22Rv1 (cell line): ENCODE measurements around the gene TBCEL.

Experiments used
- ZFX ChIP-seq: fragments of 450-650 bp; IDR thresholded peaks from 2 replicates; pipeline ENCODE4 v1.6.1; 2017; ENCODE audit warnings: antibody characterized with exemption, borderline replicate concordance
- TF ChIP-seq, protein P1 (sequence below): fragments of 450-650 bp; IDR thresholded peaks from 2 replicates; pipeline ENCODE4 v1.5.1; 2017; ENCODE audit warnings: mild to moderate bottlenecking

- TF ChIP-seq, protein P1, sequence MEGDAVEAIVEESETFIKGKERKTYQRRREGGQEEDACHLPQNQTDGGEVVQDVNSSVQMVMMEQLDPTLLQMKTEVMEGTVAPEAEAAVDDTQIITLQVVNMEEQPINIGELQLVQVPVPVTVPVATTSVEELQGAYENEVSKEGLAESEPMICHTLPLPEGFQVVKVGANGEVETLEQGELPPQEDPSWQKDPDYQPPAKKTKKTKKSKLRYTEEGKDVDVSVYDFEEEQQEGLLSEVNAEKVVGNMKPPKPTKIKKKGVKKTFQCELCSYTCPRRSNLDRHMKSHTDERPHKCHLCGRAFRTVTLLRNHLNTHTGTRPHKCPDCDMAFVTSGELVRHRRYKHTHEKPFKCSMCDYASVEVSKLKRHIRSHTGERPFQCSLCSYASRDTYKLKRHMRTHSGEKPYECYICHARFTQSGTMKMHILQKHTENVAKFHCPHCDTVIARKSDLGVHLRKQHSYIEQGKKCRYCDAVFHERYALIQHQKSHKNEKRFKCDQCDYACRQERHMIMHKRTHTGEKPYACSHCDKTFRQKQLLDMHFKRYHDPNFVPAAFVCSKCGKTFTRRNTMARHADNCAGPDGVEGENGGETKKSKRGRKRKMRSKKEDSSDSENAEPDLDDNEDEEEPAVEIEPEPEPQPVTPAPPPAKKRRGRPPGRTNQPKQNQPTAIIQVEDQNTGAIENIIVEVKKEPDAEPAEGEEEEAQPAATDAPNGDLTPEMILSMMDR, result peak; percentile 79
- TF ChIP-seq ZFX, result no peak
Observed at GRCh38 chr11:121112498-121113455, 88.9 kb downstream of the TBCEL start.
